Right cardiac atrium (tissue), 5 donors: Measurements from ENCODE around the gene ERC2. TPM values are rescaled to one million over a fixed set of nuclear protein-coding genes. Genes with fewer than 3 reads are reported as not detected.

ENCODE experiments used
- ATAC-seq, 2 donors: fragments of 200-7000 bp; cut with Tn5 transposase; one replicate each; pipeline versions ENCODE4 v1.8.0 to v1.9.1; 2020; ENCODE audit warnings: moderate library complexity in 2 of 2, mild to moderate bottlenecking in 1 of 2
- DNase-seq, 3 donors: peaks; one replicate each; pipeline ENCODE4 v3.0.0-alpha.2; 2020
- H3K27ac ChIP-seq: one replicate; pipeline ENCODE4 v1.5.1; 2013; ENCODE audit warnings: mild to moderate bottlenecking, low read length, control low read depth, moderate library complexity
- H3K27me3 ChIP-seq: one replicate; pipeline ENCODE4 v1.6.1; 2013; ENCODE audit not compliant: control insufficient read depth, insufficient read depth
- H3K4me1 ChIP-seq: one replicate; pipeline ENCODE4 v1.6.1; 2013; ENCODE audit warnings: low read length; ENCODE audit not compliant: control insufficient read depth, insufficient read depth
- H3K4me3 ChIP-seq: one replicate; pipeline ENCODE4 v1.5.1; 2013; ENCODE audit warnings: low read length, control low read depth
- H3K9me3 ChIP-seq: one replicate; pipeline ENCODE4 v1.6.1; 2013; ENCODE audit warnings: low read length; ENCODE audit not compliant: control insufficient read depth
- WGBS: extraction: QIAGEN DNeasy Blood & Tissue Kit; methylation state at CpG from one replicate; pipeline ENCODE4 v1.1.7; 2013; 5-methylcytosine and 5-hydroxymethylcytosine counted together
- intact Hi-C, 4 donors: fragments of 100-400 bp; cut with DNase I; formaldehyde crosslinking; loops; one replicate each; pipeline versions ENCODE4 v1.11.0 to v1.14.0; 2022 to 2023
- polyA plus RNA-seq: library from polyadenylated mRNA; stranded (reverse); fragments of 200-250 nt; gene quantifications from one replicate; pipeline ENCODE4 v1.2.3, GENCODE V29; 2013
- total RNA-seq, 4 donors: library from RNA; stranded (reverse); fragmentation: NEBNext Ultra II Directional; extraction: Animal tissue kit (Norgen Biotek cat#: 25700); gene quantifications; one replicate each; pipeline ENCODE4 v1.2.1, GENCODE V29; 2021
- donor health status: healthy with polysubstance abuse.
- donor health status: DM: no; HTN: yes; CAD: no.
- donor health status: DM: no; HTN: no; CAD: no.
- donor health status: DM: no; HTN: yes; CAD: no; lungs with severe emphysema.
- donor health status: DM: yes; HTN: yes; CAD: no.

ERC2 gene
- total and polyA plus RNA-seq, 5 donors, result 1.5 to 9.2 (median 3.8) TPM

- intact Hi-C loops, result no loop called here
- ATAC-seq (no peak), DNase-seq (no peak)
- H3K9me3 ChIP-seq, result no peaks in the 10 kb centered on the region
- WGBS, result 74% methylated on average over 2 of the region's 2 CpGs
- peaks cover 2% of the 10 kb centered on the region for H3K4me1 ChIP-seq
- no peak overlapping the region for H3K27ac ChIP-seq
- H3K27me3 ChIP-seq, result no peaks in the 10 kb centered on the region
- H3K4me3 ChIP-seq, result no peak overlapping the region
Observed at GRCh38 chr3:55626279-55626665, 842.0 kb downstream of the ERC2 start.

DNA sequence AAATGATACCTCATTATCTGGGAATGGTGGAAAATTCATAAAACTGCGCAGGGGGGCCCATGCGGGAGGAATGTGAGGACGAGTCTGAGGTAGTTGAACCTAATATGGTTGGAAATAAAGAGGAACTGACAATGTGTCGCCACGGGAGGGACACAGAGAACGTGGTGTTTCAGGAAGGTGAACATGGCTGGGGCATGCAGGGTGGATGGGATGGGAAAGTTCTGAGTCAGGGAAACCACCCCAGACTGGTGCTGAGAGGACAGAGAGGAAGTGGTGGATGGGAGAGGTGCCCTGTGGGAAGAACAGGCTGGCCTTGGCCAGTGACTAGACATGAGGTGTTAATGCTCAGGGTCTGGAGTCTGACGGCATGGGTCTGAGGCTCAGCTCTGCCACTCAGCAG, 844.0 kb downstream of the ERC2 start:
- 82% methylated on average over 7 of the region's 7 CpGs for WGBS
- Histone ChIP-seq H3K9me3 (no peaks in the 10 kb centered on the region), H3K27me3 (no peaks in the 10 kb centered on the region), H3K27ac (no peak overlapping the region), H3K4me1 (no peaks in the 10 kb centered on the region), H3K4me3 (no peak overlapping the region)
- DNase-seq, result peak in 2 of 3 donors; percentile 28 to 49
- intact Hi-C loops, result no loop called here
- peak; percentile 36 to 54 for ATAC-seq

DNA sequence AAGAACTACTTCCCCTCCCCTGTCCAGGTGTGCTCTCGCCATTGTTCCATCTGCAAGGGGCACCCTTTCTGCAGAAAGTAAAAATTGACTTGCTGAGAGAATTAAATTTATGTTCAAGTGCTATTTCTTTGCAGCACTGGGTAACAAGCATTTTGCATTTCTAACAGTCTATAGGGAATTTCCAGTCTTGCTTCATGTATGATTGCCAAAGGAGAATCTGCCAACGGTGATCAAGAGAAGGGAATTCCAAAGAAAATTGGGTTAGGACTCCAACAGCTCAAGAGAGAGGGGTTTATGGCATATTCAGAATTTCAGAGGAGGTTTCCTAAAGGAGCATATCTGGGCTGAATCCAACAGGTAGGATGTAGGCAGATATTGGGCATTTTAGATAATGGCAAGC, 844.5 kb downstream of the ERC2 start:
- H3K27ac ChIP-seq, result no peak overlapping the region
- H3K27me3 ChIP-seq, result no peaks in the 10 kb centered on the region
- WGBS, result 66% methylated on average over 2 of the region's 2 CpGs
- no peak overlapping the region for H3K4me3 ChIP-seq
- intact Hi-C loops, result no loop called here
- H3K9me3 ChIP-seq, result no peaks in the 10 kb centered on the region
- no peaks in the 10 kb centered on the region for H3K4me1 ChIP-seq
- ATAC-seq (no peak), DNase-seq (no peak)

DNA sequence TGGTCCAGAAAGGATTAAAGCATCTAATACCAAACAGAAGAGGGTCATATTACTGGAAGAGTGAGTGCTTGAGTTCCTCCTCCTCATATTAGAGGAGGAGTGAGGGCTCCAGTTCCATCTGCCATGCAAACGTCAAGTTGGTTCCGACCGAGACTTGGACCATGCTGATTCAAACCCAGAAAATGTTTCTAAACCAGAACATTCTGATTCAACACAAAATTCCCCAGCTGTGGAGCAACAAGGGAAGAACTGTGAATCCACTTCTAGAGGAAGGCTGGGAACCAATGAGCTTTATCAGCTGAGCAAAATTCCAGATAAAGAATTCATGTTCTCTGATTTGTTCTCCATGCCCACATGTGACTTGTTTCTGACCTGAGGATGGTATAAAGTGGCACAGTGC, 845.5 kb downstream of the ERC2 start:
- Histone ChIP-seq H3K27me3 (no peaks in the 10 kb centered on the region), H3K27ac (no peak overlapping the region), H3K4me3 (no peak overlapping the region), H3K9me3 (no peaks in the 10 kb centered on the region), H3K4me1 (no peaks in the 10 kb centered on the region)
- DNase-seq (no peak), ATAC-seq (no peak)
- intact Hi-C loops, result no loop called here
- WGBS, result 68% methylated on average over 3 of the region's 3 CpGs

- no peak overlapping the region for H3K27ac ChIP-seq
- intact Hi-C loops, result no loop called here
- no peak overlapping the region for H3K4me3 ChIP-seq
- no peaks in the 10 kb centered on the region for H3K9me3 ChIP-seq
- no peaks in the 10 kb centered on the region for H3K27me3 ChIP-seq
- 94% methylated on average over 3 of the region's 3 CpGs for WGBS
- ATAC-seq, result no peak
- DNase-seq, result no peak
- peaks cover 2% of the 10 kb centered on the region for H3K4me1 ChIP-seq
Observed at GRCh38 chr3:55622116-55622515, 846.2 kb downstream of the ERC2 start.

GRCh38 chr3:55621648-55622047, 846.6 kb downstream of the ERC2 start:
- intact Hi-C loops, result no loop called here
- WGBS, result 88% methylated on average over 2 of the region's 2 CpGs
- H3K27ac ChIP-seq, result no peak overlapping the region
- DNase-seq (no peak), ATAC-seq (no peak)
- peaks cover 6% of the 10 kb centered on the region for H3K4me1 ChIP-seq
- no peaks in the 10 kb centered on the region for H3K27me3 ChIP-seq
- H3K9me3 ChIP-seq, result no peaks in the 10 kb centered on the region
- no peak overlapping the region for H3K4me3 ChIP-seq

DNA sequence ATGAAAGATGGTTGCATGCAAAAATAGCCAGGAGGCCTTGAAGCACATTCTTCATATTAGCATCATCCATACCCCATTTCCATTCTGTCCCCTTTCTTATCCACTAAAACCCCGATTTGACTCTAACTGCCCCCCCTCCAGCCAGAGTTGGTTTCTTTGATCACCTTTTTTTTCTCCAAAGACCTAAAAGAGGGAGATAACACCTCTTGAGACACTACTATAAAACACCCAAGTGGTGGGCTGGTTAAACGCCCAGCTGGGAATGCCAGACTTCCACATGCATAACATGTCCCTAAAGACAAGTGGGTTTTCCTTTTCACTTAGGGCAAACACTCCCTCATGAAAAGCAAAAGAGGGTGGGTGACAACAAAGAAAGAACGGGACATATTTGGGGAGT, 847.2 kb downstream of the ERC2 start:
- no peak for DNase-seq
- 81% methylated on average over 3 of the region's 3 CpGs for WGBS
- intact Hi-C loops, result no loop called here

GRCh38 chr3:55620351-55621025, 847.8 kb downstream of the ERC2 start:
- no peak overlapping the region for H3K4me3 ChIP-seq
- H3K4me1 ChIP-seq, result peaks cover 6% of the 10 kb centered on the region
- H3K27me3 ChIP-seq, result no peaks in the 10 kb centered on the region
- ATAC-seq (no peak), DNase-seq (no peak)
- WGBS, result 80% methylated on average over 12 of the region's 12 CpGs
- no peaks in the 10 kb centered on the region for H3K9me3 ChIP-seq
- no peak overlapping the region for H3K27ac ChIP-seq
- intact Hi-C loops, result no loop called here

More for the DNA sequence above, 847.2 kb downstream of the ERC2 start:
- peaks cover 6% of the 10 kb centered on the region for H3K4me1 ChIP-seq
- no peaks in the 10 kb centered on the region for H3K9me3 ChIP-seq
- no peak overlapping the region for H3K4me3 ChIP-seq
- H3K27me3 ChIP-seq, result no peaks in the 10 kb centered on the region
- H3K27ac ChIP-seq, result no peak overlapping the region
- ATAC-seq, result no peak

DNA sequence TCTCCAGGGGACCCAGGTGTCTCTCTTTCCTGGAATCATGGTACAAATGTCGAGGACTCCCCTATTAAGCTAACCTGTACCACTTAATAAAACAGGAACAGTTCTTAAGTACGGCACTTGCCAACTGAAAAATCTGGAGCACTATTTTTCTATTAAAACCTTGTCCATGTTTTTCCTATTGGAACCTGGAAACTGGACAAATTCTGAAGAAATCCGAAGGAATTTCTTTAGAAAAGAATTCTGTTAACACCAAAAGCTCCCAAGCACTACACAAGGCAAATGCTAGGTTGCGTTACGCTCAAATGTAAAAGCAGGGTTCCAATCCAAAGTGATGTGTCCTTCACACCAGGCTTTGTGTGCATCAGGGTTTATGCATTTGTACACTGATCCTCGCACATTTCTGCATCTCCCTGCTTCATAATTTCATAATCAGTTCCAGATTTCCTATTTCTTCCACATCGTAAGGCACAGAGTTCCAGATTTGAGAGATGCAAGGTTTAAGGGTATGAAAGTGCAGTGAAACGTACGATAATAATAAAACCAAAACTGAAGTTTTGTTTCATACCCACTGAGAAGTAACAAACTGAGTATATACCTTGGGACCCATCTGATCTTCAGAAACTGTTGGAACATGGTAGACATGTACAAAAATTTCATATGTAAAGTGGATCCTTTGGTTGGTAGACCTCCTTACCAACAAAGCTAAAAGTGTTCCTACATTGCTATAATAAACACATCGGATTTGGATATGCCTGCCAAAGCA, 849.0 kb downstream of the ERC2 start:
- DNase-seq (no peak), ATAC-seq (no peak)
- H3K27ac ChIP-seq, result no peak overlapping the region
- H3K27me3 ChIP-seq, result no peaks in the 10 kb centered on the region
- no peaks in the 10 kb centered on the region for H3K9me3 ChIP-seq
- intact Hi-C loops, result no loop called here
- 76% methylated on average over 10 of the region's 10 CpGs for whole genome bisulfite sequencing
- H3K4me3 ChIP-seq, result no peak overlapping the region
- peaks cover 6% of the 10 kb centered on the region for H3K4me1 ChIP-seq

- peaks cover 6% of the 10 kb centered on the region for H3K4me1 ChIP-seq
- no peaks in the 10 kb centered on the region for H3K27me3 ChIP-seq
- ATAC-seq (no peak), DNase-seq (no peak)
- H3K27ac ChIP-seq, result no peak overlapping the region
- intact Hi-C loops, result no loop called here
- H3K9me3 ChIP-seq, result no peaks in the 10 kb centered on the region
- 44% methylated on average over 4 of the region's 4 CpGs for WGBS
- H3K4me3 ChIP-seq, result no peak overlapping the region
Observed at GRCh38 chr3:55617385-55617784, 850.9 kb downstream of the ERC2 start.

GRCh38 chr3:55616803-55617202, 851.5 kb downstream of the ERC2 start:
- no peak for ATAC-seq
- Histone ChIP-seq H3K4me1 (peaks cover 6% of the 10 kb centered on the region), H3K27ac (no peak overlapping the region), H3K4me3 (no peak overlapping the region), H3K27me3 (no peaks in the 10 kb centered on the region), H3K9me3 (no peaks in the 10 kb centered on the region)
- WGBS, result 72% methylated on average over 3 of the region's 3 CpGs
- DNase-seq, result no peak
- intact Hi-C loops, result no loop called here
